Neuron (in vitro differentiated cells): ENCODE measurements around the gene SNAPC4.

Source experiments
- H2AFZ ChIP-seq: one replicate; pipeline ENCODE4 v1.6.1; 2013; ENCODE audit warnings: low read depth, mild to moderate bottlenecking, inconsistent platforms, low read length, moderate library complexity
- H3K27me3 ChIP-seq: one replicate; pipeline ENCODE4 v1.6.1; 2013; ENCODE audit warnings: low read length; ENCODE audit not compliant: insufficient read depth
- H3K36me3 ChIP-seq: one replicate; pipeline ENCODE4 v1.6.1; 2013; ENCODE audit warnings: low read length; ENCODE audit not compliant: insufficient read depth
- H3K4me1 ChIP-seq: one replicate; pipeline ENCODE4 v1.6.1; 2013; ENCODE audit warnings: low read length; ENCODE audit not compliant: insufficient read depth
- H3K4me3 ChIP-seq: 2 replicates; pipeline ENCODE4 v1.5.1; 2013; ENCODE audit warnings: mild to moderate bottlenecking, low read length, moderate library complexity
- H3K9me3 ChIP-seq: one replicate; pipeline ENCODE4 v1.6.1; 2013; ENCODE audit warnings: low read length

Gene SNAPC4

GRCh38 chr9:136365775-136366222 is 34.2 kb downstream of the SNAPC4 start:
- no peaks in the 10 kb centered on the region for H3K4me1 ChIP-seq
- no peak overlapping the region for H2AFZ ChIP-seq
- H3K9me3 ChIP-seq, result no peaks in the 10 kb centered on the region
- H3K4me3 ChIP-seq, result no peak overlapping the region
- no peaks in the 10 kb centered on the region for H3K36me3 ChIP-seq
- H3K27me3 ChIP-seq, result no peaks in the 10 kb centered on the region

- Histone ChIP-seq H3K27me3 (no peaks in the 10 kb centered on the region), H3K9me3 (no peaks in the 10 kb centered on the region), H3K4me3 (no peak overlapping the region), H2AFZ (no peak overlapping the region), H3K36me3 (no peaks in the 10 kb centered on the region), H3K4me1 (no peaks in the 10 kb centered on the region)
Measured at GRCh38 chr9:136364942-136365774, 34.8 kb downstream of the SNAPC4 start.

GRCh38 chr9:136363949-136364748 is 35.8 kb downstream of the SNAPC4 start:
- Histone ChIP-seq H3K4me1 (no peaks in the 10 kb centered on the region), H3K4me3 (peak overlapping the region; percentile 4), H3K9me3 (no peaks in the 10 kb centered on the region), H3K27me3 (no peaks in the 10 kb centered on the region), H3K36me3 (no peaks in the 10 kb centered on the region), H2AFZ (no peak overlapping the region)

GRCh38 chr9:136363106-136363948 is 36.6 kb downstream of the SNAPC4 start, which contains the start of gene DNLZ:
DNLZ (minus strand) TSS chr9:136363744; CDS start chr9:136363714, 30 bp downstream.
- Histone ChIP-seq H3K4me1 (no peaks in the 10 kb centered on the region), H3K9me3 (no peaks in the 10 kb centered on the region), H3K4me3 (peak within 1 kb of the TSS; percentile 70), H3K27me3 (no peaks in the 10 kb centered on the region), H2AFZ (no peak within 1 kb of the TSS), H3K36me3 (no peaks in the 10 kb centered on the region)

GRCh38 chr9:136362450-136362784 is 37.6 kb downstream of the SNAPC4 start:
- H3K4me1 ChIP-seq, result no peaks in the 10 kb centered on the region
- H2AFZ ChIP-seq, result no peak overlapping the region
- peaks cover 9% of the 10 kb centered on the region for H3K36me3 ChIP-seq
- no peak overlapping the region for H3K4me3 ChIP-seq
- H3K27me3 ChIP-seq, result no peaks in the 10 kb centered on the region
- no peaks in the 10 kb centered on the region for H3K9me3 ChIP-seq

- no peaks in the 10 kb centered on the region for H3K27me3 ChIP-seq
- no peak overlapping the region for H2AFZ ChIP-seq
- H3K4me1 ChIP-seq, result no peaks in the 10 kb centered on the region
- no peak overlapping the region for H3K4me3 ChIP-seq
- peaks cover 14% of the 10 kb centered on the region for H3K36me3 ChIP-seq
- H3K9me3 ChIP-seq, result no peaks in the 10 kb centered on the region
Measured at GRCh38 chr9:136361754-136362449, 38.1 kb downstream of the SNAPC4 start.

GRCh38 chr9:136361047-136361753 is 38.8 kb downstream of the SNAPC4 start:
- no peaks in the 10 kb centered on the region for H3K27me3 ChIP-seq
- no peaks in the 10 kb centered on the region for H3K9me3 ChIP-seq
- H3K36me3 ChIP-seq, result peaks cover 20% of the 10 kb centered on the region
- no peaks in the 10 kb centered on the region for H3K4me1 ChIP-seq
- H2AFZ ChIP-seq, result no peak overlapping the region
- H3K4me3 ChIP-seq, result no peak overlapping the region

- H3K27me3 ChIP-seq, result no peaks in the 10 kb centered on the region
- H3K4me1 ChIP-seq, result no peaks in the 10 kb centered on the region
- no peak overlapping the region for H2AFZ ChIP-seq
- no peaks in the 10 kb centered on the region for H3K9me3 ChIP-seq
- H3K36me3 ChIP-seq, result peaks cover 22% of the 10 kb centered on the region
- H3K4me3 ChIP-seq, result no peak overlapping the region
Measured at GRCh38 chr9:136359774-136360718, 39.9 kb downstream of the SNAPC4 start.

GRCh38 chr9:136358888-136359287 is 41.1 kb downstream of the SNAPC4 start:
- Histone ChIP-seq H3K4me1 (peaks cover 5% of the 10 kb centered on the region), H3K4me3 (no peak overlapping the region), H3K27me3 (no peaks in the 10 kb centered on the region), H3K36me3 (peaks cover 22% of the 10 kb centered on the region), H2AFZ (no peak overlapping the region), H3K9me3 (no peaks in the 10 kb centered on the region)

- H3K27me3 ChIP-seq, result no peaks in the 10 kb centered on the region
Measured at GRCh38 chr9:136358016-136358415, 42.0 kb downstream of the SNAPC4 start.

GRCh38 chr9:136357202-136357725 is 42.7 kb downstream of the SNAPC4 start:
- Histone ChIP-seq H3K4me1 (peaks cover 7% of the 10 kb centered on the region), H3K27me3 (no peaks in the 10 kb centered on the region), H3K36me3 (peaks cover 22% of the 10 kb centered on the region), H3K9me3 (no peaks in the 10 kb centered on the region), H3K4me3 (no peak overlapping the region), H2AFZ (no peak overlapping the region)

More at GRCh38 chr9:136358016-136358415, 42.0 kb downstream of the SNAPC4 start:
- Histone ChIP-seq H2AFZ (no peak overlapping the region), H3K9me3 (no peaks in the 10 kb centered on the region), H3K4me1 (peaks cover 7% of the 10 kb centered on the region), H3K36me3 (peaks cover 22% of the 10 kb centered on the region), H3K4me3 (no peak overlapping the region)
